ENCODE results near the gene RAPGEF6.
"Not testable (repeated sequence)": the region's sequence is repeated elsewhere in the genome, so short reads cannot be mapped to it uniquely, and the experiment has no call there.

RAPGEF6 gene

GRCh38 chr5:131382407-131383395 is 252.3 kb downstream of the RAPGEF6 start:
- CTCF ChIA-PET: interaction anchor here (0.5 to 1.3 kb wide), 16 partner anchors 12 to 511 kb away, joined by 3 to 8 read pairs (median 3); partner anchors contain the start of genes CDC42SE2 and HINT1

DNA sequence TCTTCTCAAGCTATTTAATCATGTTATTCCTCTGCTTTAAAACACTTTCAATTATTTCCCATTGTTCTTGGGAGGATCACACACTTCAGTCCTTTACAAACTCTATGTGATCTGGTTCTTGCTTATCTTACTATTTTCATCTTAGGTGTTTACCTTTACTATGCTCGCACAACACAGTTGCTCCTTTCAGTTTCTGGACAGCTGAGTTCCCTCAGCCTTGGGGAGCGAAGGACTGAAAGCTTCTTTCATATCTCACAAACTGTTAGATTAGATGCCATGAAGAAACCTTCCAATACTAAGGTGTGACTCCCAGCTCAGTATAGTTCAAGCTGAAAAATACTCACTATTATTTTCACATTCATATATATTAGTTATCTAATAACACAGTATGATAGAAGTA is 253.3 kb downstream of the RAPGEF6 start:
- DNase-seq (ENCODE audit: low spot score): no peak
- ChIA-PET CTCF (interaction anchor here (0.5 to 1.3 kb wide), 13 partner anchors 13 to 510 kb away, joined by 3 to 8 read pairs (median 3); partner anchors contain the start of genes CDC42SE2 and HINT1), POLR2A (ENCODE audit: low non-redundant PET) (interaction anchor here (0.5 to 1.7 kb wide), 3 partner anchors 106 to 214 kb away, joined by 4 to 6 read pairs (median 4); partner anchors contain the start of gene CDC42SE2)
- H3K27ac ChIP-seq: no peak overlapping the region
- no peak for TF ChIP-seq CTCF (conservative IDR thresholded peaks at IDR 0.05; ENCODE audit: low read depth)

More at GRCh38 chr5:131382407-131383395, 252.3 kb downstream of the RAPGEF6 start:
- POLR2A ChIA-PET (ENCODE audit: low non-redundant PET): interaction anchor here (0.5 to 1.7 kb wide), 3 partner anchors 107 to 215 kb away, joined by 4 to 6 read pairs (median 4); partner anchors contain the start of gene CDC42SE2
- TF ChIP-seq CTCF (conservative IDR thresholded peaks at IDR 0.05; ENCODE audit: low read depth): peak; percentile 64
- peak; percentile 78 for DNase-seq (ENCODE audit: low spot score)
- no peak overlapping the region for H3K27ac ChIP-seq

GRCh38 chr5:131381021-131381420 is 254.0 kb downstream of the RAPGEF6 start:
- POLR2A ChIA-PET (ENCODE audit: low non-redundant PET): interaction anchor here (1.7 kb wide), 1 partner anchor 116 kb away, joined by 6 read pairs; the partner anchor contains the start of gene CDC42SE2
- CTCF ChIA-PET: interaction anchor here (1.3 kb wide), 1 partner anchor 216 kb away, joined by 8 read pairs; the partner anchor contains the start of gene HINT1
- no peak for DNase-seq (ENCODE audit: low spot score)
- no peak for TF ChIP-seq CTCF (conservative IDR thresholded peaks at IDR 0.05; ENCODE audit: low read depth)
- H3K27ac ChIP-seq: no peak overlapping the region

- POLR2A ChIA-PET (ENCODE audit: low non-redundant PET); CTCF ChIA-PET; H3K27ac ChIP-seq; DNase-seq (ENCODE audit: low spot score): not testable (repeated sequence)
Measured at GRCh38 chr5:131380238-131380637, 254.8 kb downstream of the RAPGEF6 start.

- H3K27ac ChIP-seq: no peak overlapping the region
- no peak for TF ChIP-seq CTCF (conservative IDR thresholded peaks at IDR 0.05; ENCODE audit: low read depth)
- DNase-seq (ENCODE audit: low spot score): no peak
- POLR2A ChIA-PET (ENCODE audit: low non-redundant PET): no interaction called here
- CTCF ChIA-PET: no interaction called here
Measured at GRCh38 chr5:131379723-131380122, 255.3 kb downstream of the RAPGEF6 start.

GRCh38 chr5:131378721-131379541 is 256.1 kb downstream of the RAPGEF6 start:
- POLR2A ChIA-PET (ENCODE audit: low non-redundant PET): no interaction called here
- TF ChIP-seq CTCF (conservative IDR thresholded peaks at IDR 0.05; ENCODE audit: low read depth): no peak
- CTCF ChIA-PET: interaction anchor here (0.6 kb wide), 1 partner anchor 629 kb away, joined by 3 read pairs; no protein-coding TSS in a partner anchor
- DNase-seq (ENCODE audit: low spot score): no peak
- no peak overlapping the region for H3K27ac ChIP-seq

Measured in RWPE1 (cell line).